RWPE1 (cell line): ENCODE measurements around the gene HIVEP3.
A peak's percentile ranks its signal among the peaks of the same experiment; 100 is the strongest.

Experiments used
- CTCF ChIA-PET: fragments of 350-600 bp; sonication (Branson Sonifier 250); formaldehyde crosslinking; extraction: SDS; loops from one replicate; lab custom pipeline; 2021; lab: Yijun Ruan, JAX
- POLR2A ChIA-PET: fragments of 400-600 bp; formaldehyde crosslinking; extraction: SDS; loops from one replicate; lab custom pipeline; 2020; ENCODE audit warnings: antibody characterized with exemption; ENCODE audit not compliant: low non-redundant PET; lab: Yijun Ruan, JAX
- DNase-seq: peaks from one replicate; pipeline ENCODE4 v3.0.0; 2012; ENCODE audit warnings: low spot score
- H3K27ac ChIP-seq: fragments of 450-650 bp; 2 replicates; pipeline ENCODE4 v1.5.1; 2017
- TF ChIP-seq, protein P1 (sequence below): fragments of 450-650 bp; conservative IDR thresholded peaks from 2 replicates; pipeline ENCODE4 v1.5.1; 2017; ENCODE audit warnings: low read depth, mild to moderate bottlenecking

HIVEP3 gene

DNA sequence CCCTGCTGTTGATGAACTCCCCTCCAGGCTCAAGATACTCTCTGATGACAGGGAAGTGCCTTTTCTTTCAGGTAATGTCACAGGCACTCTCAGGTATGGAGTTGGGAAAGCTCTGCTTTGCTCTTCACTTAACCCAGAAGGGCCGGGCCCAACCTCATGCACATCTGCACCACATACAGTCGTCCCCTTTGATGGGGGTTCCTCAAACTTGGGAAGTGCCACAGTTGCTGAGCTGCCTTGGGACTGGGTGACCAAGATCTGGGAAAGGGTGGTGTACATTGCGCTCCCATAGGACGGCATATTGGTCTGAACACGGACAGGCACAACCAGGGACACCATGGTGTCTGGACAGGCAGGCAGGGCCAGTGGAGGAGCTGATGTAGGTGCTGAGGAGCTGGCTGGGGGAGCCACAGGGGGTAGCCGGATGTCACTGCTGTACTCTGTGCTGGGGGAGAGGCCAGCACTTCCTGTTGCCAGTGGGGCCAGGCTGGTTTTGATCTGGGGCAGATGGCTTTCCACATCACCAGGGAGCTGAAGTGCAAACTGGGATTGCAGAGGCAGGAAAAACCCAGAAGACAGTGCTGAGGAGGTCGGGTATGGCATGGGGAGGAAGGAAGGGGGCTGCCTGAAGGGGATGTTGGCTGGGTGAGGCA, 338.1 kb downstream of the HIVEP3 start:
- no peak overlapping the region for H3K27ac ChIP-seq
- ChIA-PET POLR2A (interaction anchor here (0.6 kb wide), 1 partner anchor 209 kb away, joined by 3 read pairs; no protein-coding TSS in a partner anchor), CTCF (interaction anchor here (0.7 kb wide), 1 partner anchor 324 kb away, joined by 5 read pairs; no protein-coding TSS in a partner anchor)
- TF ChIP-seq, protein P1, sequence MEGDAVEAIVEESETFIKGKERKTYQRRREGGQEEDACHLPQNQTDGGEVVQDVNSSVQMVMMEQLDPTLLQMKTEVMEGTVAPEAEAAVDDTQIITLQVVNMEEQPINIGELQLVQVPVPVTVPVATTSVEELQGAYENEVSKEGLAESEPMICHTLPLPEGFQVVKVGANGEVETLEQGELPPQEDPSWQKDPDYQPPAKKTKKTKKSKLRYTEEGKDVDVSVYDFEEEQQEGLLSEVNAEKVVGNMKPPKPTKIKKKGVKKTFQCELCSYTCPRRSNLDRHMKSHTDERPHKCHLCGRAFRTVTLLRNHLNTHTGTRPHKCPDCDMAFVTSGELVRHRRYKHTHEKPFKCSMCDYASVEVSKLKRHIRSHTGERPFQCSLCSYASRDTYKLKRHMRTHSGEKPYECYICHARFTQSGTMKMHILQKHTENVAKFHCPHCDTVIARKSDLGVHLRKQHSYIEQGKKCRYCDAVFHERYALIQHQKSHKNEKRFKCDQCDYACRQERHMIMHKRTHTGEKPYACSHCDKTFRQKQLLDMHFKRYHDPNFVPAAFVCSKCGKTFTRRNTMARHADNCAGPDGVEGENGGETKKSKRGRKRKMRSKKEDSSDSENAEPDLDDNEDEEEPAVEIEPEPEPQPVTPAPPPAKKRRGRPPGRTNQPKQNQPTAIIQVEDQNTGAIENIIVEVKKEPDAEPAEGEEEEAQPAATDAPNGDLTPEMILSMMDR: no peak
- no peak for DNase-seq

DNA sequence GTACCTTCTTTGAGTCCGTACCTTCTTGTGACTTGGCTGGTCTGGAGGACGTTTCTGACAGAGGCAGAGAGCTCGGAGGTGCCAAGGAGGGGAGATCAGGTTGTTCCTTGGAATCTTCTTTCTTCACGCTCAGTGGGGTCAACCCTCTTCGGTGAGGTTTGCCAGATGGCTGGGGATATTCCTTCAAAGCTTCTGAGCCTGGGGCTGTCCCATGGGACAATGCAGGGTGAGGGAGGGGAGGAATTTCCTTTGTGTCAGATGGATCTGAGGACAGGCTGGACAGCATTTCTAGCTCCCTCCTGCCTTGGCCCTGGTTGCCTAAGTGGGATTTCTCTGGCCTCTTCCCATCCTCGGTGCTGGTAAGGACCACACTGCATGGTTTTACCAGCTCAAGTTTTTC, 338.7 kb downstream of the HIVEP3 start:
- ChIA-PET POLR2A (interaction anchor here (0.6 kb wide), 1 partner anchor 210 kb away, joined by 3 read pairs; no protein-coding TSS in a partner anchor), CTCF (interaction anchor here (0.7 kb wide), 1 partner anchor 104 kb away, joined by 3 read pairs; no protein-coding TSS in a partner anchor)
- no peak for DNase-seq
- H3K27ac ChIP-seq: no peak overlapping the region
- TF ChIP-seq, protein P1: no peak

- CTCF ChIA-PET: interaction anchor here (0.6 kb wide), 2 partner anchors 16 to 363 kb away, joined by 3 to 4 read pairs; no protein-coding TSS in a partner anchor
- POLR2A ChIA-PET: no interaction called here
- TF ChIP-seq, protein P1: 0 out of 2 replicates have a peak, but pooled peaks have one; percentile 22
- H3K27ac ChIP-seq: no peak overlapping the region
- peak; percentile 17 for DNase-seq
Measured at GRCh38 chr1:41578712-41579335, 339.9 kb downstream of the HIVEP3 start.

- POLR2A ChIA-PET: no interaction called here
- no peak for DNase-seq
- TF ChIP-seq, protein P1: no peak
- H3K27ac ChIP-seq: no peak overlapping the region
- CTCF ChIA-PET: interaction anchor here (0.6 kb wide), 1 partner anchor 421 kb away, joined by 3 read pairs; no protein-coding TSS in a partner anchor
Measured at GRCh38 chr1:41576620-41577019, 342.1 kb downstream of the HIVEP3 start.

DNA sequence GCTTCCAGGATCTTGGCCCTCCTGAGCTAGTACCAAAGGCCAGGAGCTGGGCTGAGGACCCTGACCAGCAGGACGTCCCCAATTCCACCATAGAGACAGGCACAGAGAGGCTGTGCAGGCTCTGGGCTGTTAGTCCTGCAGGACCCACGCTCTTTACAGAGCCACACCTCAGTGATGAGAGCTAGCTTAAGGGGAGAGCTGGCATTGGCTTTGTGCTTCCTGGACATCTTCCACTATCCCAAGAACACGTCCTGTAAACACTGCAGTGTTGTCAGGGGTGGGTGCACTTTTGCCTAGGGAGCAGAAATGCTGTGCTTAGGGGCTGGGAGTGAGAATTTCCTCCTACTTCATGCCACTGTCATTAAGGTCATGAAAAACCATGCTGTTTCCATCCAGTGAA, 342.5 kb downstream of the HIVEP3 start:
- H3K27ac ChIP-seq: no peak overlapping the region
- DNase-seq: no peak
- TF ChIP-seq, protein P1: no peak
- ChIA-PET POLR2A (no interaction called here), CTCF (interaction anchor here (0.6 kb wide), 1 partner anchor 422 kb away, joined by 3 read pairs; no protein-coding TSS in a partner anchor)

- ChIA-PET CTCF (interaction anchor here (0.6 to 2.5 kb wide), 12 partner anchors 33 to 739 kb away, joined by 3 to 12 read pairs (median 3); no protein-coding TSS in a partner anchor), POLR2A (no interaction called here)
- TF ChIP-seq, protein P1: no peak
- DNase-seq: no peak
- H3K27ac ChIP-seq: no peak overlapping the region
Measured at GRCh38 chr1:41574842-41575241, 343.9 kb downstream of the HIVEP3 start.
